ENCODE data around the gene MPP4. TPM values are rescaled to one million over a fixed set of nuclear protein-coding genes. Genes with fewer than 3 reads are reported as not detected.

Gene MPP4
- total and polyA plus RNA-seq, 4 donors: 0.02 to 0.25 (median 0.07) TPM; not detected in 1

DNA sequence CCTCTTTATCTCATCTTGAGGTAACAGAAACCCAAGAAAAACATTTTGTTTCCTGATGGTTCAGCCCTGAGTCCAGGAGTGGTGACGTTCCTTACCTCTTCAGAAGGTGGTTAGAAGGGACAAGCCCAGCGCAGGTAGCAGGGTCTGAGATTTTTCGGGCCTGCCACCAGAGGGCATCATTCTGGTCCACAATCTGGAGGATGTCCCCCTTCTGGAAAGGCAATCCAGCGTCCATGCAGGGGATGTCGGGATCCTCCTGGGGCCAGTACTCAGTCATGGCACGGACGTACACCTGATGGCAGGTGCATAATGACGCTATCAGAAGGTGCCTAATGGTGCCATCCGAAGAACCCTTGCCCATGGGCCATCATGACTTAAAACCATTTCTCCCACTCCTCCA is 17.7 kb downstream of the MPP4 start (continued):
- TF ChIP-seq, protein P1, sequence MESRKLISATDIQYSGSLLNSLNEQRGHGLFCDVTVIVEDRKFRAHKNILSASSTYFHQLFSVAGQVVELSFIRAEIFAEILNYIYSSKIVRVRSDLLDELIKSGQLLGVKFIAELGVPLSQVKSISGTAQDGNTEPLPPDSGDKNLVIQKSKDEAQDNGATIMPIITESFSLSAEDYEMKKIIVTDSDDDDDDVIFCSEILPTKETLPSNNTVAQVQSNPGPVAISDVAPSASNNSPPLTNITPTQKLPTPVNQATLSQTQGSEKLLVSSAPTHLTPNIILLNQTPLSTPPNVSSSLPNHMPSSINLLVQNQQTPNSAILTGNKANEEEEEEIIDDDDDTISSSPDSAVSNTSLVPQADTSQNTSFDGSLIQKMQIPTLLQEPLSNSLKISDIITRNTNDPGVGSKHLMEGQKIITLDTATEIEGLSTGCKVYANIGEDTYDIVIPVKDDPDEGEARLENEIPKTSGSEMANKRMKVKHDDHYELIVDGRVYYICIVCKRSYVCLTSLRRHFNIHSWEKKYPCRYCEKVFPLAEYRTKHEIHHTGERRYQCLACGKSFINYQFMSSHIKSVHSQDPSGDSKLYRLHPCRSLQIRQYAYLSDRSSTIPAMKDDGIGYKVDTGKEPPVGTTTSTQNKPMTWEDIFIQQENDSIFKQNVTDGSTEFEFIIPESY (IDR thresholded peaks at IDR 0.05): no peak

DNA sequence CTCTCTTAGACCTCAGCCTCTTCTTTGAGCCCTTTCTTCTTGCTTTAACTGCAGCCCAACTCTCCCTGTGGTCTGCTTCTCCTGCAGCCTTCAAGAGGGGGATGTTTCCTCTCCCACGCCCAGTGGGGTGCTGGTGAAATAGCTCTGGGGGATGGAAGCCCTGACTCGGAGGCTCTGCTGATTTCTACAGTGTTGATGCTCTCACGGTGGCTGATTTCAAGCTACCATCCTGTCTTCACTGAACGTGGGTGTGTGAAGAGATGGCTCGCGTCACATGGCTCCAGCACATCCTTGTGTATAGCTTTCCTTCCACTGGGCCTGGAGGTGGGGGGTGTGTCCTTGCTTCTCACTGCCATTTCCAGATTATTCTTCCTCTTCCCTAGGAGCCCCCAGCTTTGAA is 20.0 kb downstream of the MPP4 start:
- Histone ChIP-seq H3K9me3 (ENCODE audit: control insufficient read depth in 4 of 4, low read length in 3 of 4) (no peaks in the 10 kb centered on the region), H3K4me1 (ENCODE audit: control insufficient read depth in 4 of 4, insufficient read depth in 4 of 4, low read length in 3 of 4) (no peaks in the 10 kb centered on the region), H3K27me3 (ENCODE audit: control insufficient read depth in 4 of 4, insufficient read depth in 4 of 4, low read length in 3 of 4) (no peaks in the 10 kb centered on the region), H3K36me3 (ENCODE audit: control insufficient read depth in 4 of 4, insufficient read depth in 3 of 4, low read depth in 1 of 4, low read length in 3 of 4) (no peaks in the 10 kb centered on the region), H3K9ac (ENCODE audit: low read depth in 1 of 2, low read length in 2 of 2) (no peak overlapping the region), H3K27ac (ENCODE audit: low read depth in 1 of 2, low read length in 2 of 2) (no peak overlapping the region), H3K4me3 (ENCODE audit: low read depth in 1 of 3, low read length in 3 of 3) (no peak overlapping the region)
- TF ChIP-seq FOXA2 (IDR thresholded peaks at IDR 0.05) (no peak), GABPA (IDR thresholded peaks at IDR 0.05 in 1 of 2, conservative IDR thresholded peaks at IDR 0.05 in 1 of 2) (no peak), SP1 (IDR thresholded peaks at IDR 0.05) (no peak), JUND (IDR thresholded peaks at IDR 0.05) (no peak), HNF4A (conservative IDR thresholded peaks at IDR 0.05) (no peak), NR2F2 (IDR thresholded peaks at IDR 0.05) (no peak), RXRA (IDR thresholded peaks at IDR 0.05) (no peak)
- TF ChIP-seq, protein P1 (IDR thresholded peaks at IDR 0.05): no peak
- TF ChIP-seq, protein P2, sequence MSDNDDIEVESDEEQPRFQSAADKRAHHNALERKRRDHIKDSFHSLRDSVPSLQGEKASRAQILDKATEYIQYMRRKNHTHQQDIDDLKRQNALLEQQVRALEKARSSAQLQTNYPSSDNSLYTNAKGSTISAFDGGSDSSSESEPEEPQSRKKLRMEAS (IDR thresholded peaks at IDR 0.05): no peak
- DNase-seq (ENCODE audit: low spot score): no peak
- WGBS: 83% methylated on average over 6 of the region's 6 CpGs

DNA sequence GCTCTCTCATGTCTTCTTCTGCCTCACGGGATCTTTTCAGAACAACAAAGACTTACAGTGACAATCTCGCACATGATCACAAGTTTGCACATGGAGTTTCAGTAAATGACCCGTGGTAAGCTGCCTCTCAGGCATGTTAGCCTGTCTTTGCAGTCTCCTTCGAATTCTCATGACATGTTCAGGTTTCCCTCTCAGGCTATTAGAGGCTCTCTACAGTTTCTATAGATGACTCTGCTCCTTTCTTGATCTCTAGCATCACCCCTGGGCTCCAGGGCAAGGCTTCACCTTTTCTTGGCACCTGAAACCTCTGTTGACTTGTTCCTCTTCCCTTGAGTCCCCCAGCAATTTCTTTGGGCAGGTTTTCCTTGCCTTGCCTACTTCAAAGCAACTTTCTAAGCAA is 23.0 kb downstream of the MPP4 start:
- 89% methylated on average over 4 of the region's 4 CpGs for WGBS

More for the DNA sequence above, 23.0 kb downstream of the MPP4 start:
- no peak for TF ChIP-seq GABPA (IDR thresholded peaks at IDR 0.05 in 1 of 2, conservative IDR thresholded peaks at IDR 0.05 in 1 of 2)
- TF ChIP-seq, protein P3, sequence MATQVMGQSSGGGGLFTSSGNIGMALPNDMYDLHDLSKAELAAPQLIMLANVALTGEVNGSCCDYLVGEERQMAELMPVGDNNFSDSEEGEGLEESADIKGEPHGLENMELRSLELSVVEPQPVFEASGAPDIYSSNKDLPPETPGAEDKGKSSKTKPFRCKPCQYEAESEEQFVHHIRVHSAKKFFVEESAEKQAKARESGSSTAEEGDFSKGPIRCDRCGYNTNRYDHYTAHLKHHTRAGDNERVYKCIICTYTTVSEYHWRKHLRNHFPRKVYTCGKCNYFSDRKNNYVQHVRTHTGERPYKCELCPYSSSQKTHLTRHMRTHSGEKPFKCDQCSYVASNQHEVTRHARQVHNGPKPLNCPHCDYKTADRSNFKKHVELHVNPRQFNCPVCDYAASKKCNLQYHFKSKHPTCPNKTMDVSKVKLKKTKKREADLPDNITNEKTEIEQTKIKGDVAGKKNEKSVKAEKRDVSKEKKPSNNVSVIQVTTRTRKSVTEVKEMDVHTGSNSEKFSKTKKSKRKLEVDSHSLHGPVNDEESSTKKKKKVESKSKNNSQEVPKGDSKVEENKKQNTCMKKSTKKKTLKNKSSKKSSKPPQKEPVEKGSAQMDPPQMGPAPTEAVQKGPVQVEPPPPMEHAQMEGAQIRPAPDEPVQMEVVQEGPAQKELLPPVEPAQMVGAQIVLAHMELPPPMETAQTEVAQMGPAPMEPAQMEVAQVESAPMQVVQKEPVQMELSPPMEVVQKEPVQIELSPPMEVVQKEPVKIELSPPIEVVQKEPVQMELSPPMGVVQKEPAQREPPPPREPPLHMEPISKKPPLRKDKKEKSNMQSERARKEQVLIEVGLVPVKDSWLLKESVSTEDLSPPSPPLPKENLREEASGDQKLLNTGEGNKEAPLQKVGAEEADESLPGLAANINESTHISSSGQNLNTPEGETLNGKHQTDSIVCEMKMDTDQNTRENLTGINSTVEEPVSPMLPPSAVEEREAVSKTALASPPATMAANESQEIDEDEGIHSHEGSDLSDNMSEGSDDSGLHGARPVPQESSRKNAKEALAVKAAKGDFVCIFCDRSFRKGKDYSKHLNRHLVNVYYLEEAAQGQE (IDR thresholded peaks at IDR 0.05): no peak
- TF ChIP-seq JUND (IDR thresholded peaks at IDR 0.05): no peak
- no peak for TF ChIP-seq EGR1 (IDR thresholded peaks at IDR 0.05; ENCODE audit: low read depth in 2 of 2)
- TF ChIP-seq RXRA (IDR thresholded peaks at IDR 0.05): no peak
- no peak for TF ChIP-seq SP1 (IDR thresholded peaks at IDR 0.05)
- TF ChIP-seq FOXA1 (IDR thresholded peaks at IDR 0.05): no peak
- TF ChIP-seq HNF4A (conservative IDR thresholded peaks at IDR 0.05): no peak
- no peak for TF ChIP-seq RAD21 (IDR thresholded peaks at IDR 0.05)
- no peak for TF ChIP-seq FOXA2 (IDR thresholded peaks at IDR 0.05)
- no peak for TF ChIP-seq TAF1 (conservative IDR thresholded peaks at IDR 0.05)
- TF ChIP-seq, protein P4, sequence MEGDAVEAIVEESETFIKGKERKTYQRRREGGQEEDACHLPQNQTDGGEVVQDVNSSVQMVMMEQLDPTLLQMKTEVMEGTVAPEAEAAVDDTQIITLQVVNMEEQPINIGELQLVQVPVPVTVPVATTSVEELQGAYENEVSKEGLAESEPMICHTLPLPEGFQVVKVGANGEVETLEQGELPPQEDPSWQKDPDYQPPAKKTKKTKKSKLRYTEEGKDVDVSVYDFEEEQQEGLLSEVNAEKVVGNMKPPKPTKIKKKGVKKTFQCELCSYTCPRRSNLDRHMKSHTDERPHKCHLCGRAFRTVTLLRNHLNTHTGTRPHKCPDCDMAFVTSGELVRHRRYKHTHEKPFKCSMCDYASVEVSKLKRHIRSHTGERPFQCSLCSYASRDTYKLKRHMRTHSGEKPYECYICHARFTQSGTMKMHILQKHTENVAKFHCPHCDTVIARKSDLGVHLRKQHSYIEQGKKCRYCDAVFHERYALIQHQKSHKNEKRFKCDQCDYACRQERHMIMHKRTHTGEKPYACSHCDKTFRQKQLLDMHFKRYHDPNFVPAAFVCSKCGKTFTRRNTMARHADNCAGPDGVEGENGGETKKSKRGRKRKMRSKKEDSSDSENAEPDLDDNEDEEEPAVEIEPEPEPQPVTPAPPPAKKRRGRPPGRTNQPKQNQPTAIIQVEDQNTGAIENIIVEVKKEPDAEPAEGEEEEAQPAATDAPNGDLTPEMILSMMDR (IDR thresholded peaks at IDR 0.05; ENCODE audit: low read depth, low read length, missing input control): no peak
- TF ChIP-seq, protein P2 (IDR thresholded peaks at IDR 0.05): no peak
- TF ChIP-seq YY1 (IDR thresholded peaks at IDR 0.05): no peak
- TF ChIP-seq NR2F2 (IDR thresholded peaks at IDR 0.05): no peak
- TF ChIP-seq, protein P1 (IDR thresholded peaks at IDR 0.05): no peak
- Histone ChIP-seq H3K9me3 (ENCODE audit: control insufficient read depth in 4 of 4, low read length in 3 of 4) (no peaks in the 10 kb centered on the region), H3K9ac (ENCODE audit: low read depth in 1 of 2, low read length in 2 of 2) (no peak overlapping the region), H3K4me1 (ENCODE audit: control insufficient read depth in 4 of 4, insufficient read depth in 4 of 4, low read length in 3 of 4) (no peaks in the 10 kb centered on the region), H3K27ac (ENCODE audit: low read depth in 1 of 2, low read length in 2 of 2) (no peak overlapping the region), H3K4me3 (ENCODE audit: low read depth in 1 of 3, low read length in 3 of 3) (no peak overlapping the region), H3K36me3 (ENCODE audit: control insufficient read depth in 4 of 4, insufficient read depth in 3 of 4, low read depth in 1 of 4, low read length in 3 of 4) (no peaks in the 10 kb centered on the region), H3K27me3 (ENCODE audit: control insufficient read depth in 4 of 4, insufficient read depth in 4 of 4, low read length in 3 of 4) (no peaks in the 10 kb centered on the region)
- DNase-seq (ENCODE audit: low spot score): no peak

Measured in liver (tissue), 9 donors.